Measurements from ENCODE around the gene FAM174B. TPM values are rescaled to one million over a fixed set of nuclear protein-coding genes. Genes with fewer than 3 reads are reported as not detected.
A peak's percentile ranks its signal among the peaks of the same experiment; 100 is the strongest.

The FAM174B gene
- total RNA-seq, result 13.6 TPM

- DNase-seq, result peak; percentile 33
Observed at GRCh38 chr15:92655178-92655995, at the start of gene FAM174B. Gene FAM174B (minus strand): TSS chr15:92655775.

- DNase-seq, result no peak
Observed at GRCh38 chr15:92696096-92696495, 40.5 kb upstream of the FAM174B start.

DNA sequence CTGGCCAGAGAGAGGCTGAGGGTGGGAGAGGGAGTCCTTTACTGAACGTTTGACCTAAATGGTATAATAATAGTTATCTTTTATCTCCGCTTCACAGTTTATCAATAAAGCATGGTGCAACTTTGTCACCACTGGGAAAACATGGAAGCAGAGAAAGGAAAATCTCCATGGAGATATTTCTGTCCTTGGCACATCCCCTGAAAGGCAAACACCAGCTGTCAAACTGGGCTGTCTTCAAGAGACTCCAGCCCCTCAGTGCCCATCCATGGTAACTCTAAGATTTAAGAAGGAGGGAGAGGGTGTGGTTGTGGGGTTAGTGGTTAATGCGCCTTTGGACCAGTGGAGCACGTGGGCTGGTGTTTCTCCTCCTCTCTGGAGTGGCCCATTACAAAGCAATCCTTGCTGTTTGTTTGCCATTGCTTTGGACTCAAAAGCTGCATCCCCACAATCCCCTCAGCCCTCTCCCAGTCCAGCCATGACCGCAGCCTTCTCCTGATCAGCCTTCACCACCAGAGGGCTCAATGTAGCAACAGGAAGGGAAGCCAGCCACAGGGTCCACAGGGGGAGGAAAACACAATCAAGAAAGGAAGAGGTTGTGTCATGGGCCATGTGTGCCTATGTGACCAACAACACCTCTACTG is 38.2 kb upstream of the FAM174B start:
- no peak for DNase-seq

- no peak for DNase-seq
Observed at GRCh38 chr15:92690395-92690794, 34.8 kb upstream of the FAM174B start.

GRCh38 chr15:92687746-92688145 is 32.2 kb upstream of the FAM174B start:
- DNase-seq, result no peak

DNA sequence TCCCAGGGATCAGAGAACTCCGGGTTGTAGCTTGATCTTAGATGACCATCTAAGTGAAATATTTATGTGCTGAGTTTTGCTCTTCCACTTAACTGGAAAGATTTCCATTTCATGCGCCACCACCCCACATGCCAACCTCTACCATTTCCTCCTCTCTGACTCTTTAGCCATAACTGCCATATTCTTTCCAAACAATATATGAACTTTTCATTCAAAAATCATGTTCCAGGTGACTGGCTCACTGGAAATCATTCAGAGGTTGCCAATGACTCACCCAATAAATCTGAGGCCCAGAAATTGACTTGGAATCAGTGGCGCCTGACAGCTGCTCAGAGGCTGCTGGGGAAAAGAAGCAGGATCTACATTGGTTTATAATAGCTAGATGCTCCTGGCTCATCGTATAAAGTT is 31.6 kb upstream of the FAM174B start:
- DNase-seq, result no peak

- no peak for DNase-seq
Observed at GRCh38 chr15:92683511-92683834, 27.9 kb upstream of the FAM174B start.

DNA sequence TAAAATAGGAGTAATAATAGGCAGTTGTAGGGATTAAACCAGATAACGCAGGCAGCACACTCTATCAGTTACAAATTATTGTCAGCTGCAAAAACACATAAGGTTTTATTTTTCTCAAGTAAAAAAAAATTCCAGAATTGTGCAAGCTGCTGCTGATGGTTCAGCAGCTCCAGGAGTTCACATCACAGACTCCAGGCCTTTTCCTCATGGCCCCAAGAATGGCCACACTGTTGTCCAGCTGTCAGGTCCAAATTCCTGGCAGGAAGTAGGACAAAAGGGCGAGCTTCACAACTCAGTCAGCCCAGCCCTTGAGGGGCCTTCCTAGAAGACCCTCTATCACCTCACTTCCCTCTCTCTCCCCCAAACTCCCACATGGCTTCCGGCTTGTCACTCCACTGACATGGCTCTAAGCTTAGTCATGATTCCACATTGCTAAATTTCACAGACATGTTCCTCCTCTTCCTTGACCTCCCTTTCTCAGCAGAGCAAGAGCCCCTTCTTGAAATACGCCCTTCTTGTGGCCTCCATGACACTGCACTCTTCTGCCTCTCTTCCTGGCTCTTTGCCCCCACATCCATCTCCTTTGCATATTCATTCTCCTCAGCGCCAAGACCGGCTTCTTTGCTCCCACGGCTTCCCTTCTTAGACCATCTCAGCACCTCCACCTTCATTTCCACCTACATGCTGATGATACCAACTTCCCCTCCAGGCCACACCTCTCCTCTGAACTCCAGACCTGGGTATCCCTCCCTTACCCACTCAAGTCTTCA is 27.4 kb upstream of the FAM174B start:
- DNase-seq, result no peak

DNA sequence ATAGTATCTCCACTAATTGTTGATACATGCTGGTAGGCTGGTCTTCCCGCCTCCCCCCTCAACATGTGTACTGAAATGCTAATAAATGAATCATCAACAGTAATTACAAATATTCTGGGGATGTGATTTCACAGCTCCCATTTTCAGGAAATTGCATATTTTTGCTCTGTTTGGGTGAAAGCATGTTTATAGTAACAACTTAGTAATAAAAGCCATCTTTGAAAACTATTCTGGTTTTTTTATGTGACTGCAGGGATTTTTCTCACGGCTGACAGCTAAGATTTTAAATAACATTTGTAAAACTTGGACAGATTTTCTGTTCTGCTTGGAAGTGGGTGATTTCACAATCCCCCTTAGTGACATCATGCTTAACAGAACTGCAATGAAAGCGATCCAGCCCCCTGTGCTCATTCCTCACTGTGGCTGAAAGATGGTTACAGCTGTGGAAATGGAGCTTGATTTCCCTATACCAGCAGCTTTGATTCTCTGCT is 25.6 kb upstream of the FAM174B start:
- DNase-seq, result no peak

- DNase-seq, result no peak
Observed at GRCh38 chr15:92677999-92678398, 22.4 kb upstream of the FAM174B start.

GRCh38 chr15:92676561-92676960 is 21.0 kb upstream of the FAM174B start:
- DNase-seq, result no peak

DNA sequence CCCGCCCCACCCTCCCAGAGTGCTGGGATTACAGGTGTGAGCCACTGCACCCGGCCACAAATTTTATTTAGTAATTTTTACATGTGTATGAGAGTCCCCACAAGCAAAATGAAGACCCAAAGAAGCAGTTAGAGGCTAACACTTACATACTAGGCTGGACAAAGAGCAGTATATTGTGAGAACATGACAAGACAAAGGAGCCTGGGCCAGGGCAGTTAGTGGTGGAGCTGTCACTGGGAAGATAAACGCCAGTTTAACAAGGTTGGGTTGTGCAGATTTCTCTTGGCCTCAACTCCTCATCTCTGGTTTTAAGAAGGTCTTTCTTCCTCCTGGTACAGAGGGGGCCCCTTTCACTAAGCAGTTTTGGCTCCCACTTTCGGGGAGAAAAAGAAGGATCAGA is 19.9 kb upstream of the FAM174B start:
- DNase-seq, result no peak

DNA sequence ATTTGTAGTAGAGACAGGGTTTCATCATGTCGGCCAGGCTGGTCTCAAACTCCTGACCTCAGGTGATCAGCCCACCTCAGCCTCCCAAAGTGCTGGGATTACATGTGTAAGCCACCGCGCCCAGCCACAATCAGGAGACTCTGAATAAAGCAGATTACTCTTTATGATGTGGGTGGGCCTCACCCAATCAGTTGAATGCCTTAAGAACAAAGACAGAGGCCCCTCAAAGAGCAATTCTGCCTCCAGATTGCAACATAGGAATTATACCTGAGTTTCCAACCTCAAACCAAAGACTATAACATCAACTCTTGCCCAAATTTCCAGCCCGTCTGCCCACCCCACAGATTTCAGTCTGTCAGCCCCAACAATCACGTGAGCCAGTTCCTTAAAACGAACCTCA is 18.8 kb upstream of the FAM174B start:
- DNase-seq, result no peak

DNA sequence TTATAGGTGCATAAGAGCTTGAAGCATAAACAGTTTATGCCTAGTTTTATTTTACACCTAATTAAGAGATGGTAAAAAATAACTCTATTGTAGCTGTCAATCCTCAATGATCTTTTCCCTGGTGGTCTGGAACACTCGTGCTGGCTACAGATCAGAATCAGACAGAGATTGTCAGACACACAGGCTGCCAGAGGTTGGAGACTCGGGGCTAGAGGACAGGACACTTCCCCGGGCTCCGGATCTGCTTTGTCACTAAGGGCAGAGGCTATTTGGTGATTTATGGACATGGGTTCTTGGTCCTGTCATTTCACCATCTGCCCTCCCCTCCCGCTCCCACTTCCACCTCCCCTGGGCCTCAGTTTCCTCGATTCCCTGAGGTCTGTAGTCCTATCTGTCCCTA is 16.5 kb upstream of the FAM174B start:
- DNase-seq, result no peak

GRCh38 chr15:92671406-92671805 is 15.8 kb upstream of the FAM174B start:
- DNase-seq, result no peak

DNA sequence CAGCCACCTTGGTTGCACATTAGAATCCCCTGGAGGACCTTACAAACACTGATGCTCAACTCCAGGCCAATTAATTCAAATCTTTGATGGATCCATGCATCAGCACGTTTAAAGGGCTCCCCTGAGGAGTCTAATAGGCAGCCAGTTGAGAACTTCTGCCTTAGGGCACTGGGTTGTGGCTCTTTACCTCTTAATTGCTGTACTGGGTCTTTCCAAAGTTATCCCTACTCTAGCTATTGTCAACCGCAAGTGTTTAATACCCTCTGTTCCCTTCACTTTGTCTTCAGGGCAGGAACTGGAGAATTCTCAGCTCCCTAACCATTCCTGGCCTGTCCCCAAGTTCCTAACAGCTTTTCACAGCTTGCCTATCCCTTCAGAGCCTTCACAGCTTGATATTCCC is 15.0 kb upstream of the FAM174B start:
- DNase-seq, result no peak

- no peak for DNase-seq
Observed at GRCh38 chr15:92669432-92669831, 13.9 kb upstream of the FAM174B start.

- no peak for DNase-seq
Observed at GRCh38 chr15:92668620-92669019, 13.0 kb upstream of the FAM174B start.

- no peak for DNase-seq
Observed at GRCh38 chr15:92667970-92668485, 12.5 kb upstream of the FAM174B start.

- DNase-seq, result no peak
Observed at GRCh38 chr15:92667287-92667904, 11.8 kb upstream of the FAM174B start.

DNA sequence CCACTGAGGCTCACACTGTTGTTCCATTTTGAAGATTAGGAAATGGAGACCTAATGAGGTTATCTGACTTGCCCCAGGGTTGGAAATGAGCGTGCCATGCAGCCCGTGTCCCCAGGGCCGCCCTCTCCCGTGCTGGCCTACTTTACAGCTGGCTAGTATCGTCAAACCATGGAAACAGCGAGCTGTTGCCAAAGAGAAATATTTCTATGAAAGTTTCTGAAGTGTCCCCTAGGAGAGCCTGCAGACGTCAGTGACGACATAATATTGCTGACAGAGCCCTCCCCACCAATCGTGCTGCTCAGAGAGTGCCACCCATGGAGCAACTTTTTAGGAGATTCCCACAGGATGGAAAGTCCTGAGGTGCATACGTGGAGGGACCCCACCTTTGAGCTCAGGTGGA is 11.2 kb upstream of the FAM174B start:
- no peak for DNase-seq

- no peak for DNase-seq
Observed at GRCh38 chr15:92665100-92665555, 9.6 kb upstream of the FAM174B start.

All from occipital lobe (tissue), 2 donors.